ENCODE data around the gene RGS6.

Gene RGS6

GRCh38 chr14:72017290-72017689 lies 85.1 kb downstream of the RGS6 start:
- DNase-seq = no peak

GRCh38 chr14:72023128-72024042 lies 91.2 kb downstream of the RGS6 start:
- DNase-seq = no peak

- DNase-seq = no peak
These were observed 91.8 kb downstream of the RGS6 start for GRCh38 chr14:72024043-72024407.

- DNase-seq = no peak
These were observed 92.3 kb downstream of the RGS6 start for GRCh38 chr14:72024504-72024903.

- no peak for DNase-seq
These were observed 94.3 kb downstream of the RGS6 start for GRCh38 chr14:72026536-72026935.

- no peak for DNase-seq
These were observed 94.8 kb downstream of the RGS6 start for GRCh38 chr14:72027061-72027460.

GRCh38 chr14:72033365-72033764 lies 101.1 kb downstream of the RGS6 start:
- no peak for DNase-seq

- no peak for DNase-seq
These were observed 108.3 kb downstream of the RGS6 start for GRCh38 chr14:72040528-72040927.

- DNase-seq = no peak
These were observed 113.0 kb downstream of the RGS6 start for GRCh38 chr14:72045271-72045670.

- no peak for DNase-seq
These were observed 113.7 kb downstream of the RGS6 start for GRCh38 chr14:72045885-72046284.

- DNase-seq = no peak
These were observed 117.2 kb downstream of the RGS6 start for GRCh38 chr14:72049462-72049861.

- no peak for DNase-seq
These were observed 120.1 kb downstream of the RGS6 start for GRCh38 chr14:72052356-72052755.

- no peak for DNase-seq
These were observed 121.4 kb downstream of the RGS6 start for GRCh38 chr14:72053651-72054050.

GRCh38 chr14:72054911-72055310 lies 122.7 kb downstream of the RGS6 start:
- no peak for DNase-seq

- no peak for DNase-seq
These were observed 125.6 kb downstream of the RGS6 start for GRCh38 chr14:72057701-72058285.

- no peak for DNase-seq
These were observed 128.2 kb downstream of the RGS6 start for GRCh38 chr14:72060460-72060859.

GRCh38 chr14:72060917-72061316 lies 128.7 kb downstream of the RGS6 start:
- DNase-seq = no peak

GRCh38 chr14:72061718-72062117 lies 129.5 kb downstream of the RGS6 start:
- DNase-seq = no peak

- no peak for DNase-seq
These were observed 131.6 kb downstream of the RGS6 start for GRCh38 chr14:72063761-72064282.

GRCh38 chr14:72064501-72064900 lies 132.3 kb downstream of the RGS6 start:
- no peak for DNase-seq

- DNase-seq = no peak
These were observed 138.2 kb downstream of the RGS6 start for GRCh38 chr14:72070458-72070857.

- DNase-seq = no peak
These were observed 143.6 kb downstream of the RGS6 start for GRCh38 chr14:72075649-72076334.

GRCh38 chr14:72081137-72081536 lies 148.9 kb downstream of the RGS6 start:
- DNase-seq = no peak

- DNase-seq = no peak
These were observed 152.7 kb downstream of the RGS6 start for GRCh38 chr14:72084935-72085334.

Data from NCI-H446 treated with DMSO at 0.1 percent for 48 hours (cell line).